A673 (cell line): ENCODE results near the gene RAB11A. TPM values are rescaled to one million over a fixed set of nuclear protein-coding genes. Genes with fewer than 3 reads are reported as not detected.

ENCODE experiments used
- BruUV-seq: library from RNA; stranded (reverse); fragments of 400-500 nt; replicated peaks from 2 replicates; lab custom pipeline; 2021; lab: Mats Ljungman, UMichigan
- CTCF ChIA-PET: fragments of 300-600 bp; sonication (Branson Sonifier 250); formaldehyde crosslinking; loops from one replicate; lab custom pipeline; 2022; ENCODE audit warnings: antibody characterized with exemption; lab: Charles Lee
- POLR2A ChIA-PET: fragments of 300-600 bp; sonication (Branson Sonifier 250); formaldehyde crosslinking; loops from one replicate; lab custom pipeline; 2022; ENCODE audit warnings: antibody characterized with exemption; ENCODE audit not compliant: low non-redundant PET; lab: Charles Lee
- DNase-seq: peaks from one replicate; pipeline ENCODE4 v3.0.0-alpha.2; 2015; ENCODE audit warnings: low spot score
- H3K27ac ChIP-seq: fragments of 200-600 bp; sonication (generic); 2 replicates; pipeline ENCODE4 v1.5.1; 2016; ENCODE audit warnings: mixed run types, low read depth, mild to moderate bottlenecking, mixed read lengths, antibody characterized with exemption, low read length; ENCODE audit not compliant: poor library complexity, severe bottlenecking
- H3K27me3 ChIP-seq: fragments of 200-600 bp; sonication (generic); replicated peaks from 2 replicates; pipeline ENCODE4 v1.6.1; 2017; ENCODE audit warnings: mixed run types, low read depth, mild to moderate bottlenecking, mixed read lengths, antibody characterized with exemption, low read length; ENCODE audit not compliant: insufficient read depth, poor library complexity
- H3K36me3 ChIP-seq: fragments of 200-600 bp; sonication (generic); 2 replicates; pipeline ENCODE4 v1.6.1; 2016; ENCODE audit warnings: mixed run types, mild to moderate bottlenecking, mixed read lengths, antibody characterized with exemption, low read length; ENCODE audit not compliant: insufficient read depth, poor library complexity, severe bottlenecking
- H3K4me1 ChIP-seq: fragments of 200-600 bp; sonication (generic); 2 replicates; pipeline ENCODE4 v1.6.1; 2017; ENCODE audit warnings: mixed run types, mild to moderate bottlenecking, mixed read lengths, antibody characterized with exemption, low read length; ENCODE audit not compliant: insufficient read depth, poor library complexity, severe bottlenecking
- H3K4me3 ChIP-seq: fragments of 200-600 bp; sonication (generic); 2 replicates; pipeline ENCODE4 v1.5.1; 2016; ENCODE audit warnings: low read depth, mixed run types, mild to moderate bottlenecking, mixed read lengths, low read length; ENCODE audit not compliant: poor library complexity, severe bottlenecking
- H3K9me3 ChIP-seq: fragments of 200-600 bp; sonication (generic); 2 replicates; pipeline ENCODE4 v1.6.1; 2016; ENCODE audit warnings: mixed run types, low read depth, mild to moderate bottlenecking, mixed read lengths, antibody characterized with exemption, low read length; ENCODE audit not compliant: poor library complexity, severe bottlenecking
- EZH2 ChIP-seq: fragments of 200-600 bp; sonication (generic); IDR thresholded peaks from 2 replicates; pipeline ENCODE4 v1.6.1; 2017; ENCODE audit warnings: borderline replicate concordance, low read depth, mild to moderate bottlenecking, mixed read lengths, antibody characterized with exemption, low read length; ENCODE audit not compliant: poor library complexity, severe bottlenecking
- intact Hi-C: fragments of 100-400 bp; cut with micrococcal nuclease; formaldehyde crosslinking; loops from one replicate; pipeline ENCODE4 v1.10.0; 2022; ENCODE audit not compliant: unreplicated experiment
- total RNA-seq: library from RNA; stranded (reverse); gene quantifications from 2 replicates; pipeline ENCODE4 v1.2.3, GENCODE V29; 2021
- TF ChIP-seq, protein P1 (sequence below): fragments of 300-800, 200-600 bp; sonication (generic); conservative IDR thresholded peaks from 2 replicates; pipeline ENCODE4 v1.5.1; 2017; ENCODE audit warnings: low read depth, mild to moderate bottlenecking, antibody characterized with exemption, low read length, moderate library complexity, mixed read lengths

The RAB11A gene
- total RNA-seq, 1 experiment from 2014 or later: 227 TPM

DNA sequence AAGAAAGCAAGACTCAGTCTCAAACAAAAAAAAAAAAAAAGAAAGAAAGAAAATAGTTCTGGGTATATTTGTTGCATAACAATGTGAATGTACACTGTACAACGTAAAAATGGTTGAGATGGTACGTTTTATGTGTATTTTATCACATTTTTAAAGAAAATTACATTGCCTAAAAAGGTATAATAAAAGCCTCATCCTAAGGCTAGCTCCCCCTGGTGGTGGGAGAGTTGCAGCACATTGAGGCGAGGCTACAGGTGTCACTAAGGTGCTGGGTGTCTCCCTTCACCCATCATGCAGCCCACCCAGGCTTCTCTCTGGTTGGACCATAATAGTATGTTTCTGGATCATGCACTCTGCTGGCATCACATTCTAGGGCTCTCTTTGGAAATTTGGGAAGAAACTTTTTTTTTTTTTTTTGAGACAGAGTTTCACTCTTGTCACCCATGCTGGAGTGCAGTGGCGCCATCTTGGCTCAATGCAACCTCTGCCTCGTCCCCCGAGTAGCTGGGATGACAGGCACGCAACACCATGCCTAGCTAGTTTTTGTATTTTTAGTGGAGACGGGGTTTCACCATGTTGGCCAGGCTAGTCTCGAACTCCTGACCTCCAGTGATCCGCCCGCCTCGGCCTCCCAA lies 12.4 kb upstream of the RAB11A start:
- H3K27ac ChIP-seq: no peak overlapping the region
- no peaks in the 10 kb centered on the region for H3K4me1 ChIP-seq
- TF ChIP-seq, protein P1, sequence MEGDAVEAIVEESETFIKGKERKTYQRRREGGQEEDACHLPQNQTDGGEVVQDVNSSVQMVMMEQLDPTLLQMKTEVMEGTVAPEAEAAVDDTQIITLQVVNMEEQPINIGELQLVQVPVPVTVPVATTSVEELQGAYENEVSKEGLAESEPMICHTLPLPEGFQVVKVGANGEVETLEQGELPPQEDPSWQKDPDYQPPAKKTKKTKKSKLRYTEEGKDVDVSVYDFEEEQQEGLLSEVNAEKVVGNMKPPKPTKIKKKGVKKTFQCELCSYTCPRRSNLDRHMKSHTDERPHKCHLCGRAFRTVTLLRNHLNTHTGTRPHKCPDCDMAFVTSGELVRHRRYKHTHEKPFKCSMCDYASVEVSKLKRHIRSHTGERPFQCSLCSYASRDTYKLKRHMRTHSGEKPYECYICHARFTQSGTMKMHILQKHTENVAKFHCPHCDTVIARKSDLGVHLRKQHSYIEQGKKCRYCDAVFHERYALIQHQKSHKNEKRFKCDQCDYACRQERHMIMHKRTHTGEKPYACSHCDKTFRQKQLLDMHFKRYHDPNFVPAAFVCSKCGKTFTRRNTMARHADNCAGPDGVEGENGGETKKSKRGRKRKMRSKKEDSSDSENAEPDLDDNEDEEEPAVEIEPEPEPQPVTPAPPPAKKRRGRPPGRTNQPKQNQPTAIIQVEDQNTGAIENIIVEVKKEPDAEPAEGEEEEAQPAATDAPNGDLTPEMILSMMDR: peak; percentile 92
- TF ChIP-seq EZH2: no peak
- H3K9me3 ChIP-seq: no peaks in the 10 kb centered on the region
- no peaks in the 10 kb centered on the region for H3K36me3 ChIP-seq
- ChIA-PET CTCF (interaction anchor here (0.6 to 1.2 kb wide), 6 partner anchors 14 to 84 kb away, joined by 3 to 5 read pairs (median 3); no protein-coding TSS in a partner anchor), POLR2A (no interaction called here)
- intact Hi-C loops: loop anchor here (5.0 kb wide), 1 partner anchor 220 kb away; no protein-coding TSS in a partner anchor
- BruUV-seq: no TSS peak
- no peak overlapping the region for H3K4me3 ChIP-seq
- DNase-seq: peak; percentile 76
- H3K27me3 ChIP-seq: no peaks in the 10 kb centered on the region

DNA sequence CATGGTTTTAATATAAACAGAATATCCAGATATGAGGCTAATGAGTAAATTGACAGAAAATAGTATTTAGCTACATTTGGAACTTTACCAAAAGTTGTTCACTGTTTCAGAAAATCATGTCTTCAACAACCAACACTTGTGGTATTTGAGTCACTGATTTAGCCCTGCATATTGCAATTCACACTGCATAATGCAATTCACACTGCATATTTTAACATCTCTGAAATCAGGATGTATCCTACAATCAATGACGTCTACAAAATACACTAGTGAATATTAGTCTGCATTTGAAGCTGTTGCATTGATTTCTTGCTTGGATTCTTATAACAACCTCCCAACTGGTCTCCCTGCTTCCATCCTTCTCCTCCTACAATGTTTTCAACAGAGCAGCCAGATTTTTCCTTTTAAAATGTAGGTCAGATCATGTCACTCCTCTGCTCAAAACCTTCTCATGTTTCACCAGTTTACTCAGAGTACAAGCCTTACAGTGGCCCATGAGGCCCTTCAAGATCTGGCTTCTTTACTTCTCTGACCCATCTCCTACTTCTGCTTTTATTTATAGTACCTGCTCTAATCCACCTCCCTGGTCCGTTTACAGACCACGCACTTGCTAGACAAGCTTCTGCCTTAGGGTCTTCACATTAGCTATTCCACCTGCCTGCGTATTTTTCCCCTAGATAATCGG lies 11.4 kb upstream of the RAB11A start:
- Histone ChIP-seq H3K4me3 (no peak overlapping the region), H3K4me1 (no peaks in the 10 kb centered on the region), H3K36me3 (no peaks in the 10 kb centered on the region), H3K27me3 (no peaks in the 10 kb centered on the region), H3K9me3 (no peaks in the 10 kb centered on the region), H3K27ac (no peak overlapping the region)
- TF ChIP-seq EZH2: no peak
- TF ChIP-seq, protein P1: no peak
- no peak for DNase-seq
- intact Hi-C loops: loop anchor here (5.0 kb wide), 1 partner anchor 221 kb away; no protein-coding TSS in a partner anchor
- BruUV-seq: no TSS peak
- POLR2A ChIA-PET: no interaction called here
- CTCF ChIA-PET: interaction anchor here (1.2 kb wide), 1 partner anchor 25 kb away, joined by 3 read pairs; no protein-coding TSS in a partner anchor

DNA sequence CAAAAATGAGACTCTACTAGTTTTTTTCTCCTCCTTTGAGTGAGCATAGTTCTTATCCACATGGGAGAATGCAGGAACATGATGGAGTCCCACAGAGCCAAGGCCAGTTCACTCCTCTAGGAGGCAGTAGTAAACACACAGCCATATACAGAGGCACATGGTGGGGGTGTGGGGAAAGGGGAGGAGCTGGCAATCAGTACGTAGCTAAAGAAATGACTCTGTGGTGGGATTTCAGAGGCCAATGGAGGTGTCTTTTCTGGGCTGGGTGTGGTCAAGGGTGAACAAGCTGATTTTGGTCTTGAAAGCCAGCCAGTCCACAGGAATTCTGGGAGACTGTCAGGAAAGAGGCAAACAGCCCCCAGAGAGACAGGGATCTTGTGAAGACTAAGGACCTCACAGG lies 6.6 kb upstream of the RAB11A start:
- TF ChIP-seq EZH2: no peak
- TF ChIP-seq, protein P1: peak; percentile 77
- peak; percentile 90 for DNase-seq
- Histone ChIP-seq H3K4me3 (no peak overlapping the region), H3K27me3 (no peaks in the 10 kb centered on the region), H3K4me1 (no peaks in the 10 kb centered on the region), H3K9me3 (no peaks in the 10 kb centered on the region), H3K27ac (no peak overlapping the region), H3K36me3 (no peaks in the 10 kb centered on the region)
- ChIA-PET POLR2A (interaction anchor here (0.6 kb wide), 1 partner anchor 252 kb away, joined by 3 read pairs; the partner anchor contains the start of gene INTS14), CTCF (interaction anchor here (0.5 to 1.9 kb wide), 5 partner anchors 30 to 346 kb away, joined by 3 to 13 read pairs (median 5); no protein-coding TSS in a partner anchor)
- BruUV-seq: no TSS peak
- intact Hi-C loops: no loop called here
